MM.1S (cell line): Measurements from ENCODE around the gene KAT14.

ENCODE experiments used
- CTCF ChIP-seq: fragments of 300-600 bp; sonication (generic); IDR thresholded peaks from 2 replicates; pipeline ENCODE4 v1.5.1; 2016; ENCODE audit warnings: antibody characterized with exemption, low read length, mixed read lengths
- EZH2phosphoT487 ChIP-seq: fragments of 300-600 bp; sonication (generic); IDR thresholded peaks from 2 replicates; pipeline ENCODE4 v1.6.1; 2018; ENCODE audit warnings: antibody characterized with exemption, low read length

DNA sequence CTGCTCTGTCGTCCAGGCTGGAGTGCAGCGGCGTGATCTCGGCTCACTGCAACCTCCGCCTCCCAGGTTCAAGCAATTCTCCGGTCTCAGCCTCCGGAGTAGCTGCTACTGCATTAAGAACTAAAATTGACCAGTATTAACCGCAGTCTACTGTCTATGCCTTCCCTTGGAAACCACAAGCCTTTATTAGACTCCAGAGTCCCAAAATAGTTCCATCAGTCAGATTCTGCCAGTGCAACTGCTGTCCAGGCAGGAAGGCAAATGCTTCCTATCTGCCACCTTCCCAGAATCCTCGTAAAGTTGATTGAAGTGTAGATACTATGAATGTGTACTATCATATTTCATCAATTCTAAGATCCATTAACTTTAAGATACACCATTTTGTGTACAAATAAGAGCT, 16.7 kb downstream of the KAT14 start:
- TF ChIP-seq CTCF, result no peak
- no peak for TF ChIP-seq EZH2phosphoT487
